Measurements from ENCODE around the gene LANCL3. TPM values are rescaled to one million over a fixed set of nuclear protein-coding genes. Genes with fewer than 3 reads are reported as not detected.

LANCL3 gene
- total RNA-seq, 1 experiment from 2014 or later, result 1.5 TPM

DNA sequence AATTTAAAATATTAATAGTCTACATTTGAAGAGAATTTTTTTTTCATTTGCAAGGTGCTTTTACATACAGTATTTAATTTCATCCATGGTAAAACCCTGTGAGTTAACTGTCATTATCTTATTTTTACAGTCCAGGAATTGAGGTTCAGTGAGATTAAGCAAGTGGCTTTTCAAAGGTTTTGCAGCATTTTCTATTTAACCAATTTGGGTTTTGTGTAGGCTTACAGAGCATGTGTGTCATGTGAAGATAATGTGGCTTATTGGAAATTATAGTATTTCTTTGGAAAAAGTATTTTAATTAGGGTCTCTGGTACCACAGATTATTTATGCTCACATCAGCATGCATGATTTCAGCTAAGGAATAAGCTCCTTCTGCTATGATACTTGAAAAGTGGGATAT is 118.7 kb downstream of the LANCL3 start:
- H4K20me1 ChIP-seq (ENCODE audit: insufficient read depth), result no peaks in the 10 kb centered on the region
- ChIA-PET CTCF (no interaction called here), POLR2A (ENCODE audit: unreplicated experiment) (no interaction called here)
- no peaks in the 10 kb centered on the region for H3K27me3 ChIP-seq (ENCODE audit: insufficient read depth, low read depth)
- intact Hi-C loops (cut with micrococcal nuclease; ENCODE audit: unreplicated experiment), result no loop called here
- TF ChIP-seq CTCF (conservative IDR thresholded peaks at IDR 0.05) (no peak), EZH2 (IDR thresholded peaks at IDR 0.05; ENCODE audit: low read depth) (no peak)
- H3K4me3 ChIP-seq, result no peak overlapping the region
- no peaks in the 10 kb centered on the region for H3K9me3 ChIP-seq (ENCODE audit: insufficient read depth, low read depth)
- peaks cover 11% of the 10 kb centered on the region for H3K4me1 ChIP-seq (replicated peaks; ENCODE audit: insufficient read depth)
- no peak overlapping the region for H2AFZ ChIP-seq
- H3K27ac ChIP-seq, result no peak overlapping the region
- H3F3A ChIP-seq (ENCODE audit: insufficient read depth, low read depth), result peaks cover 2% of the 10 kb centered on the region; the same call in 1 of the 2 replicates
- H3K36me3 ChIP-seq (ENCODE audit: low read depth), result no peaks in the 10 kb centered on the region
- no peaks in the 10 kb centered on the region for H3K79me2 ChIP-seq (ENCODE audit: low read depth)
- no peak for DNase-seq
- no TSS peak for BruUV-seq (replicated peaks)
- no peaks in the 10 kb centered on the region for H3K9me2 ChIP-seq (ENCODE audit: insufficient read depth)
- no peak overlapping the region for H3K4me2 ChIP-seq

GRCh38 chrX:37692918-37693317 is 121.5 kb downstream of the LANCL3 start:
- H3K79me2 ChIP-seq (ENCODE audit: low read depth), result no peaks in the 10 kb centered on the region
- ChIA-PET POLR2A (ENCODE audit: unreplicated experiment) (no interaction called here), CTCF (no interaction called here)
- BruUV-seq (replicated peaks), result no TSS peak
- H3K9me2 ChIP-seq (ENCODE audit: insufficient read depth), result no peaks in the 10 kb centered on the region
- no peak overlapping the region for H2AFZ ChIP-seq
- intact Hi-C loops (cut with micrococcal nuclease; ENCODE audit: unreplicated experiment), result no loop called here
- H3F3A ChIP-seq (ENCODE audit: insufficient read depth, low read depth), result no peaks in the 10 kb centered on the region
- no peaks in the 10 kb centered on the region for H3K9me3 ChIP-seq (ENCODE audit: insufficient read depth, low read depth)
- no peaks in the 10 kb centered on the region for H4K20me1 ChIP-seq (ENCODE audit: insufficient read depth)
- H3K36me3 ChIP-seq (ENCODE audit: low read depth), result no peaks in the 10 kb centered on the region
- H3K4me1 ChIP-seq (replicated peaks; ENCODE audit: insufficient read depth), result no peaks in the 10 kb centered on the region
- H3K4me3 ChIP-seq, result no peak overlapping the region
- no peak for DNase-seq
- no peaks in the 10 kb centered on the region for H3K27me3 ChIP-seq (ENCODE audit: insufficient read depth, low read depth)
- no peak overlapping the region for H3K27ac ChIP-seq
- no peak overlapping the region for H3K4me2 ChIP-seq
- TF ChIP-seq CTCF (conservative IDR thresholded peaks at IDR 0.05) (no peak), EZH2 (IDR thresholded peaks at IDR 0.05; ENCODE audit: low read depth) (no peak)

GRCh38 chrX:37697169-37697760 is 125.8 kb downstream of the LANCL3 start:
- H3K9me2 ChIP-seq (ENCODE audit: insufficient read depth), result no peaks in the 10 kb centered on the region
- no peaks in the 10 kb centered on the region for H3K27me3 ChIP-seq (ENCODE audit: insufficient read depth, low read depth)
- H3K79me2 ChIP-seq (ENCODE audit: low read depth), result no peaks in the 10 kb centered on the region
- no peak for DNase-seq
- no peaks in the 10 kb centered on the region for H3K9me3 ChIP-seq (ENCODE audit: insufficient read depth, low read depth)
- no TSS peak for BruUV-seq (replicated peaks)
- ChIA-PET POLR2A (ENCODE audit: unreplicated experiment) (no interaction called here), CTCF (no interaction called here)
- no peaks in the 10 kb centered on the region for H3K4me1 ChIP-seq (replicated peaks; ENCODE audit: insufficient read depth)
- H3K4me2 ChIP-seq, result no peak overlapping the region
- no peaks in the 10 kb centered on the region for H3K36me3 ChIP-seq (ENCODE audit: low read depth)
- H3K4me3 ChIP-seq, result no peak overlapping the region
- no peaks in the 10 kb centered on the region for H4K20me1 ChIP-seq (ENCODE audit: insufficient read depth)
- TF ChIP-seq EZH2 (IDR thresholded peaks at IDR 0.05; ENCODE audit: low read depth) (no peak), CTCF (conservative IDR thresholded peaks at IDR 0.05) (no peak)
- H3K27ac ChIP-seq, result no peak overlapping the region
- H2AFZ ChIP-seq, result no peak overlapping the region
- no peaks in the 10 kb centered on the region for H3F3A ChIP-seq (ENCODE audit: insufficient read depth, low read depth)
- intact Hi-C loops (cut with micrococcal nuclease; ENCODE audit: unreplicated experiment), result no loop called here
